Measurements from ENCODE around the gene GGPS1. TPM values are rescaled to one million over a fixed set of nuclear protein-coding genes. Genes with fewer than 3 reads are reported as not detected.
A peak's percentile ranks its signal among the peaks of the same experiment; 100 is the strongest.
"Not testable (repeated sequence)": the region's sequence is repeated elsewhere in the genome, so short reads cannot be mapped to it uniquely, and the experiment has no call there.

GGPS1 gene
- total RNA-seq, 1 experiment from 2014 or later, result 13.6 TPM

- no peak for DNase-seq (ENCODE audit: low spot score)
Measured at GRCh38 chr1:235339746-235340145, 11.4 kb downstream of the GGPS1 start.

- DNase-seq (ENCODE audit: low spot score), result no peak
Measured at GRCh38 chr1:235341334-235341733, 13.0 kb downstream of the GGPS1 start.

- no peak for DNase-seq (ENCODE audit: low spot score)
Measured at GRCh38 chr1:235342039-235342438, 13.7 kb downstream of the GGPS1 start.

- DNase-seq (ENCODE audit: low spot score), result no peak
Measured at GRCh38 chr1:235342471-235342870, 14.1 kb downstream of the GGPS1 start.

GRCh38 chr1:235343726-235344125, 15.4 kb downstream of the GGPS1 start:
- no peak for DNase-seq (ENCODE audit: low spot score)

GRCh38 chr1:235351441-235351840, 23.1 kb downstream of the GGPS1 start:
- DNase-seq (ENCODE audit: low spot score), result no peak

- no peak for DNase-seq (ENCODE audit: low spot score)
Measured at GRCh38 chr1:235351898-235352297, 23.5 kb downstream of the GGPS1 start.

- DNase-seq (ENCODE audit: low spot score), result no peak
Measured at GRCh38 chr1:235357485-235358373, 29.4 kb downstream of the GGPS1 start.

- no peak for DNase-seq (ENCODE audit: low spot score)
Measured at GRCh38 chr1:235358899-235359298, 30.5 kb downstream of the GGPS1 start.

- not testable (repeated sequence) for DNase-seq (ENCODE audit: low spot score)
Measured at GRCh38 chr1:235364189-235364588, 35.8 kb downstream of the GGPS1 start.

GRCh38 chr1:235366286-235366685, 37.9 kb downstream of the GGPS1 start:
- no peak for DNase-seq (ENCODE audit: low spot score)

GRCh38 chr1:235367000-235367908, 38.9 kb downstream of the GGPS1 start, which contains the start of gene TBCE:
TBCE (plus strand) TSS chr1:235367427; CDS start chr1:235380050, 12,623 bp downstream.
- peak; percentile 98 for DNase-seq (ENCODE audit: low spot score)

GRCh38 chr1:235368428-235368827, 40.1 kb downstream of the GGPS1 start:
- no peak for DNase-seq (ENCODE audit: low spot score)

GRCh38 chr1:235369802-235370201, 41.4 kb downstream of the GGPS1 start:
- DNase-seq (ENCODE audit: low spot score), result no peak

GRCh38 chr1:235375919-235376605, 47.7 kb downstream of the GGPS1 start:
- no peak for DNase-seq (ENCODE audit: low spot score)

GRCh38 chr1:235378134-235378735, 49.9 kb downstream of the GGPS1 start:
- DNase-seq (ENCODE audit: low spot score), result not testable (repeated sequence)

- DNase-seq (ENCODE audit: low spot score), result not testable (repeated sequence)
Measured at GRCh38 chr1:235381955-235382739, 53.8 kb downstream of the GGPS1 start.

GRCh38 chr1:235385633-235386032, 57.3 kb downstream of the GGPS1 start:
- not testable (repeated sequence) for DNase-seq (ENCODE audit: low spot score)

- DNase-seq (ENCODE audit: low spot score), result no peak
Measured at GRCh38 chr1:235391874-235392273, 63.5 kb downstream of the GGPS1 start.

Measured in HT-29 (cell line).